HCEC 1CT (cell line): ENCODE measurements around the gene RUNX2.

ENCODE experiments used
- DNase-seq: peaks from one replicate; pipeline ENCODE4 v3.0.0-alpha.2; 2017

RUNX2 gene

DNA sequence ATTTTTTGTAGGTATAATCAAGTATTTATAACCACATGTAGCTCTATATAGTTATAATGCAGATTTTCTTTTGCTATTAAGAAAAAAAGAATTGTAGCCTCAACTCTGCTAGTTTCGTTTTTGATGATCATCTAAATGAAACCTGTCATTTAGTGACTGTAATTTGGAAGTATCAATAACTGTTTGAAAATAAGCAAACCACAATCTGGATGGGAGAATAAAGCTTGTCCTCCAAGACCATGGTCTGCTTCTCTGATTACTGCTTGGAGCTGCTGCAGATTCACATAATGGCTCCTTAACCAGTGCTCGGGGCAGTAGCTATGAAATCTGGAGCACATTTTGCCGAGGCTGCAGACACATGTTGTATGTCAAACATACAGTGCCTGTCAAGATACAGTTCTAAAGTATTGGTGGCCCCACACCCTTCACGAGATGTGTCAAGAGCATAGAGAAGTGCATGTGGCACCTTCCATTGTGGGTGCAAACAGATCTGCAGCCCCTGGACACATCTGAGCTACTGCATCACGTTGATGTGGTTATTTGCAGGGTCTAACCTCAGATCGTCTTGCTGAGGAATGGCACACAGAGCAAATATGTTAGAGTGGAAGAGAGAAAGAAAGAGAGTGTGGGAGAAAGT, 305.3 kb downstream of the RUNX2 start:
- no peak for DNase-seq

DNA sequence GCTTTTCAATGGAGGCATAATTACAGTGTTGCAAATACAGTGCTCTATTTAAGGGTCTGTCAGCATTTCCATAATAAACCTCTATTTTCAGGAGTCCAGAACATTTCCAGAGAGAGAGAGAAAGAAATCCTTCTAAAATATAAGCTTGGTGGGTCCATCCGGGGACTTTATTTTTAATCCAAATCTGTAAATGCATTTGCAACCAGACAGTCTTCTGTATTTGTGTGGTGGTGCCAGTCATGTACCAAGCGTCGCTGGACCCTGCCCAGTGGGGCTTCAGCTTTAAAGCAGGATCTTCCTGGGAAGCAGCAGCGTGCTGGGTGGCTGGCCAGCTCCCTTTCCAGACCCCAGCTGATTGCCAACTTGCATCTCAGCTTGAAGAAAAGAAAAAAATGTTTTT, 306.1 kb downstream of the RUNX2 start:
- DNase-seq = no peak

DNA sequence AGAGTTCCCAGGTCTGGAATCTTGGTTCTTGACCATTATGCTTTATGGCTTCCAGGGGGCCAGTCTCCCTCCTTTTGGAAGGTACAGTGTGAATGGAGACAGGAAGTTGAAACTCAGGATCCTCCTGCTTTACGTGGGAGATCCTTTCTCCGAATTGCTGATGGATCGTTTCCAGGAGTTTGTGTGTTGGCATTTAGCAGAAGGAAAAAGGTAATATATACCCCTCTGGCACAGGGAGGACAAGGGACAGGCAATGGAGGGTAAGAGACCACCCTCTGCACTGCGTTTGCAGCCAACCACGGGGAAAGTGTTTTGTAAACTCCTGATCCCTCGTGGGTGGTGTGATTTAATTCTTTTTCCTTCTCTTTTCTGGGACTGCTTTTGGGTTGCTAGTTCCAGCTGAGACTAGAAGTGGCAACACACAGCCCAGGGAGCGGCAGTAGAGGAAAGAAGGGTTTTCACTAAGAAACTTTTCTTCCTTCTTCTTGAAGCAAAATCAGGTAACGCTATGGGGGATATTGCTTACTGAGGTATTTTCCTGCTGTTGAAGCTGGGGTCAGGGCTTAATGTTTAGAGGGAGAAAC, 307.2 kb downstream of the RUNX2 start:
- no peak for DNase-seq

DNA sequence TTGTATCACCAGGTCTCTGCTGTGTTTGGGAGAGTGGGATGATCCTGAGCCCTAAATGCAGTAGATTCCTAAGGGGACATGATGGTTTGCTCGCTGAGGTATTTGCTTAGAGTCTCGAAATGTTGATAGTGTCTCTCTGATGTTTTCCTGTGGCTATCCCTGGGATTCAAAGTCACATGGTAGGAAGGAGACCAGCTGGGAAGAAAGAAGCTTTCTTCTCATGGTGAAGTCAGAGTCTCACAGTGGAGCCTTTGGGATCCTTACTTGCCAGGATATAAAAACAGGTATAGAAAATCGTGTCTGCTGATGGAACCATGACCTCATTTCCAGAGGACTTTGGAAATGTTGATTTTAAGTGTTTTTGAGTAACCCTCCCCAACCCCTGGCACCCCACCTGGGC, 308.9 kb downstream of the RUNX2 start:
- no peak for DNase-seq

GRCh38 chr6:45637611-45638257, 309.6 kb downstream of the RUNX2 start:
- no peak for DNase-seq

- DNase-seq = no peak
These were observed 312.0 kb downstream of the RUNX2 start for GRCh38 chr6:45640081-45640491.

- DNase-seq = no peak
These were observed 312.7 kb downstream of the RUNX2 start for GRCh38 chr6:45640811-45641210.

GRCh38 chr6:45642331-45643125, 314.4 kb downstream of the RUNX2 start:
- no peak for DNase-seq

DNA sequence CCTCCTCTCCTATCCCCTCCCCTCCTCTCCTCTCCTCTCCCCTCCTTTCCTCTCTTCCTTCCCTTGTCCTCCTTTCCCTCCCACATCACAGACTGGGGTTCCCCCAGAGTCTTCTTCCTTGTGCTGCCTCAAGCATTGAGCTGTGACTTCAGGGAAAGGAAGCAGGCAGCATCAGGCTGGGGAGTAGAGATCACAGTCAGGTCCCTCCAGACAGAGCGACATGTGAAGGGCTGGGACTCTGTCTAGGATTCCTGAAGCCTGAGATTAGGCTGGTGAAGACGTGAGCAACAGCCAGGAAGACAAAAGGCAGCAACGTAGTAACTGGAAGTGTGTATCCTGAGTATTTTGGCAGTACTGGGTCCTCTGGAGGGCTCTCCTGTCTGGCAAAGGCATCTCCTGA, 315.0 kb downstream of the RUNX2 start:
- DNase-seq = no peak

GRCh38 chr6:45644720-45645119, 316.6 kb downstream of the RUNX2 start:
- no peak for DNase-seq

- DNase-seq = no peak
These were observed 317.2 kb downstream of the RUNX2 start for GRCh38 chr6:45645302-45645701.

DNA sequence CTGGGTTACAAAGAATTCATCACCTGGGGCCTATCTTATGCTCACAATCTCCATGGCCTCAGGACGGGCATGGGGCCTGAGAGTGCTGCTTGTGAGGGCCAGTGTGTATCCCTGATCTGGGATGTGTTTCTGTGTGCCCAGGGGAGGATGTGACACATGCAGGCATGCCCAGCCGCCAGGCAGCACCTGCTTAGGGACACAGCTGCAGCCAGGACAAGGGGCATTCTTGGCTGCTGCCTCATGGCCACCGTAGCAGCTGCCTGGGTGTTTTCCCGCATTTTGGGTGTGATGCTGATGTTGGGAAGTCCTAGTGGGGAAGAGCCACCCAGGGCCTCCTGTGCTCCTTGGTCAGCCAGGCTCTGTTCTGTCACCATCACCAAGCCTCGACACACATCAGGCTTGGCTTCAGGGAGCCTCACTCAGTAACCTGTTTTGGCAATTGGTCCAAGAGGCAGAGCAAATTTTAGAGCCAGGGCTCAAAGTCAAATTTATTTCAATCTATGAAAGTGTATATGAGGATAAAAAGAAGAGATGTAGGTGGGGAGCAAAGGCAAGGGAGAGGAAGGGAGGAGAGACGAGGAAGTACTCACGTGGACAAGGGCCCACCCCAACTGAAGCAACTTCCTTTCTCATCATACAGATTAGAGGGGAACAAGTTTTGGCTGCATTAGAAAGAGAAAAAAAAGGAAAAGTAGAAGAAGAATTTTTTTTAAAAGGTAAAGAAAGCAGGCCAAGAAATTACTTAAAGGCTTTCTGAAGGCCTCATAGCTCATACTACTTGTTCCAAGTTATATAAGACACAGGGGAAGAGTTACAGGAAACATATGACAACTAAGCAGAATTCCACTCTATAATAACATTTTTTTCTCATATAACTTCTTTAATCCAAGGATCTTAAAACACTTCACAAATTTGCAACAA, 319.5 kb downstream of the RUNX2 start:
- DNase-seq = peak; percentile 7

- no peak for DNase-seq
These were observed 320.1 kb downstream of the RUNX2 start for GRCh38 chr6:45648262-45648620.

DNA sequence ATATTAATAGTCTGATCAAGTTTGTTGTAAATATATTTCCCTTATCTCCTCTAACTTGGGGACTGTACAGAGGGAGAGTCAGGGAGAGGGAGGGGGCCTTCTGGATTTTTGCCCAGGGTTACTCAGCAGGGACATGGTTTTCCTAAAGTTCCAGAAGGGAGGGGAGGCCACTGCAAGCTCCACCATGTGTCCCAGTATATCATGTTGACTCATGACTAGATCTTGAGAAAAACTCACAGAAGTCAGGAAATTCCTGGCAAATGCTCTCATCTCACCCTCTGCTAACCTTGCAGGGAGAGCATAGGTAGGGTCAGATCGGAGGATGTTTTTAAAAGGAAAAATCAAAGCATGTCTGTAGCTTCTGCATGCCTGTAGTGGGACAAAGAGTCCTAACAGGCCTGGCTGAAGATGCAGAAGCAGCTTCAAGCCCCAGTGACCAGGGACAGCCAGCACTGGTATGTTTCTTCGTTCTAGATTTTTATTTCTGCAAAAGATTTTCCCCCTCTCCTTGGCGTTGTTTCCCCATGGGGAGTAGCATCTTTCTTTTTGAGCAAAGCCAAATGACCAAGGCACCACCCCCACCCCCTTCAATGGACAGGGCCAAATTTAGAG, 322.5 kb downstream of the RUNX2 start:
- DNase-seq = peak; percentile 97

- peak; percentile 18 for DNase-seq
These were observed 323.2 kb downstream of the RUNX2 start for GRCh38 chr6:45651301-45651700.

DNA sequence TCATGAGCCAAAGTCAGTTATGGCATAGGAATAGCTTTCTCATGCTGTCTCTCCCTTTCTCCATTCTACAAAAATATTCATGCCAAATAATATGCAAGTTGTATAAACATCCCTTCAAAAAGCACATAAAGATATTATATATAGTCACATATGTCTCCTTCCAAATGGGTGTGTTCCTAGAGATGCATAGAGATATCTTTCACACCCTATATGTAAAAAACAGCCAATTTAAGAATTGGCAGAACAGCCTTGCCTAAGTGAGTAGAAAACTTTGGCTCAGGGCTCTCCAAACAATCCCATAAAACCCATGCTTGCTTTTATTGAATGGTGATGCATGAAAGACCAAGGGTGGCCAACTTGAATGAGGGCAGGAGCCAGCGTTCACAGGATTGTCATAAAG, 324.3 kb downstream of the RUNX2 start:
- no peak for DNase-seq

DNA sequence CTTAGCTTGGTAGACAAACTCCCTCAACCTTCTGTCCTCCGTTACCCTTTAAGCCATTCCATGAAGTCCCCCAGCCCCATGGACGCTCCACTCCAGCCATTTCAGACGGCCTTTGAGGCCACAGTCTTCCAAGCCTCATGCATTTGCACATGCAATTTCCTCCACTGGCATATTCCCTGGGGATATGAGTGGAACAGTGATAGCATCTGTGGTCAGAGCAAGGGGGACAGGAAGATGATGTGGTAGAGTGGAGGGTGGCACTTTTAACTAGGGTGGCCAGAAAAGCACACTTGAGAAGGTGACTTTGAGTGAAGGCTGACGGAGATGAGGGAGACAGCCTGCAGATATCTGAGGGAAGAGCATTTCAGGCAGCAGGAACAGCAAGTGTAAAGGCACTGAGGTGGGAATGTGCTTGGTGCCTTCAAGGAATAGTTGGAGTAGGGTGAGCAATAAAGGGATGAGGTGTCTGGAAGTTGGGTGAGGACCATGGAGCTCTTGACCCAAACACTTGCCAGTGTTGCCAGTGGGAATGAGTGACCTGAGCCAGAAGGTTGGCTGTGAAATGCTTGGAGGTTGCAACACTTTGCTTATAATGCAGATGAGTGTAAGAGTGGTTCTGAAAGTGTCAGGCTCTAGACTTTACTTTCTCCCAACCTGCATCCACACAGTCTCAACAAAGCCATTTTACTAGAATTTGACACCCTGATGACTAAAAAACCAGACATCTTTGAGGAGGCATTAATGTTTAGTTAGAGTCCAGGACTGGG, 325.2 kb downstream of the RUNX2 start:
- DNase-seq = peak; percentile 12

DNA sequence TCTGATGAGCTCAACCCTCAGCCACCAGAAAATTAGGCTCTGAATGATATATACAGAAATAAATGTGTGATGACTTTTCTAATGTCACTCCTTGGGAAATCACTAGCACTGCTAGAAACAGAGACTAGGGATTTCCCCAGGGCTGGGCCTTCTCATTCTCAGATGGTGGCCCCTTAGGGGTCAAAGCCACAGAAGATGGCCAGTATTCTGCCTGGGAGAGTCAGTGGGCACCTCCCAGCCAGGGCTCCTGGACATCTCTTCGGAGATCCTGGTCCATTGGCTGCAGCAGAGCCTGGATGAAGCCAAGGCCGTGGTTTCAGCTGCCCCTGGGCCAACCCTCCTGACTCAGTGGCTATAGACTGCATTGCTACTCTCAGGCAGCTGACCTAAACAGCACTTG, 326.5 kb downstream of the RUNX2 start:
- DNase-seq = peak; percentile 15

DNA sequence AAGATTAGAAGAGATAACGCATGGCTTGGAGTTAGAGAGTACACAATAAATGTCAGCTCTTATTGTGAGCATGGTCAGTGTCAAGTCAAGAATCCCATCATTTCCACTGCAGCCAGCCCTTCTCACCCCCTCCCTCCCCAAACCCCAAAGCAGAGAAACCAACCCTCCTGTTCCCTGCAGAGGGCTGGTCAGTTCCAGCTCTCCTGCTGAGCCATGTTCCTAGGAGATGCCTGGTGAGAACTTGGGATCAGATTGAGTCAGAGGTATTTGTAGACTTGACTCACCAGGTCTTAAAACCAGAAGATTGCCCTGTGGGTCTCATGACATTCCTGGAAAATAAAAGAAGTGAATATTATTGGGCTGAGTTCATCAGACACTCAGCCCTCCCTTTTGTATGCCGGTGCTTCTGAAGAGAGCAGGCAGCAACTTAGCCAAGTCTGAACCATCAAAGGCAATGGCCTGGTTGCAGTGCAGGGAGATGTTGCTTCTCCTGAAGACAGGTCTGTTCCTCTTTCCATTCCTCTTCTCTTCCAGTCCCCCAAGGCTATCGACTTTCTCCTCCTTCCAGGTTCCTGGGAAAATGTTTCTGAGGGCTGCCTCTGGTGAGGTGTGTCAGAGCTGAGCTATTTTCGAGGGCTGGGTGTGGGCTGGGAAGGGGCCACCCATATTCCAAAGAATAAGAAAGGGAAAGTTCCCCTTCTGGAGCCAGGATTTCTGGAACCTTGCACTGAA, 327.8 kb downstream of the RUNX2 start:
- peak; percentile 100 for DNase-seq

GRCh38 chr6:45657226-45657625, 329.1 kb downstream of the RUNX2 start:
- peak; percentile 96 for DNase-seq

DNA sequence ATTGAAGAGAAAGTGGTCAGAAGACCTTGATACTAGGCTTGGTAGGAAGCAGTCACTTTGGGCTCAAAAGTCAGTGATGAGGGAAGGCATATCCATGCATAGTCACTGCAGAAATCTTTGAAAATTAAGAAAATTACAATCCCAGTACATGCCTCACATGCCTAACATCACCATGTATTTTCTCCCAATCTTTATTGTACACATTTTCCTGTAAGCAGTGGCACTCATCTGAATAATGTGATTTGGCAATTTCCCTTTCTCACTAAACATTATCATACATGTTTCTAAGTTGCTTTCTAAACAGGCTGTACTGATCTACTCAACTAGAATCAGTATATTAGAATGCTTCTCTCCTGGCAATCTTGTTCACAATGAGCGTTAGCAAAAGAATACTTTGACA, 330.3 kb downstream of the RUNX2 start:
- DNase-seq = no peak
